IMR-90 (cell line): Measurements from ENCODE around the gene GRIK1. TPM values are rescaled to one million over a fixed set of nuclear protein-coding genes. Genes with fewer than 3 reads are reported as not detected.

Experiments used
- ATAC-seq: fragments of 200-7000 bp; cut with Tn5 transposase; 2 replicates; pipeline ENCODE4 v1.9.1; 2020; ENCODE audit warnings: low read depth, mild to moderate bottlenecking, moderate library complexity
- BruUV-seq: library from RNA; stranded (reverse); fragments of 400-500 nt; replicated peaks from 2 replicates; lab custom pipeline; 2021; lab: Mats Ljungman, UMichigan
- CTCF ChIA-PET: fragments of 300-600 bp; formaldehyde crosslinking; extraction: SDS; loops from one replicate; lab custom pipeline; 2021; ENCODE audit warnings: antibody characterized with exemption; lab: Yijun Ruan, JAX
- POLR2A ChIA-PET: fragments of 300-600 bp; sonication (Branson Sonifier 250); formaldehyde crosslinking; loops from one replicate; lab custom pipeline; 2022; ENCODE audit warnings: antibody characterized with exemption; ENCODE audit not compliant: unreplicated experiment; lab: Charles Lee
- DNase-seq: peaks from one replicate; pipeline ENCODE4 v3.0.0; 2013
- H2AFZ ChIP-seq: replicated peaks from 2 replicates; pipeline ENCODE3; 2013; ENCODE audit warnings: low read length, mild to moderate bottlenecking; ENCODE audit not compliant: poor library complexity
- H2AK5ac ChIP-seq: 2 replicates; pipeline ENCODE4 v1.6.1; 2013; ENCODE audit warnings: low read depth, low read length, inconsistent platforms
- H2AK9ac ChIP-seq: replicated peaks from 2 replicates; pipeline ENCODE3; 2013; ENCODE audit warnings: mild to moderate bottlenecking, low read depth, low read length, moderate library complexity; ENCODE audit not compliant: poor library complexity
- H2BK120ac ChIP-seq: 2 replicates; pipeline ENCODE4 v1.6.1; 2013; ENCODE audit warnings: low read depth, low read length, inconsistent platforms
- H2BK15ac ChIP-seq: 3 replicates; pipeline ENCODE4 v1.6.1; 2013; ENCODE audit warnings: low read depth, low read length, inconsistent platforms
- H2BK20ac ChIP-seq: 2 replicates; pipeline ENCODE4 v1.6.1; 2013; ENCODE audit warnings: low read depth, mild to moderate bottlenecking, inconsistent platforms, low read length, moderate library complexity
- H2BK5ac ChIP-seq: 2 replicates; pipeline ENCODE4 v1.6.1; 2013; ENCODE audit warnings: mild to moderate bottlenecking, low read depth, low read length, inconsistent platforms; ENCODE audit not compliant: poor library complexity, severe bottlenecking
- H3K14ac ChIP-seq: replicated peaks from 2 replicates; pipeline ENCODE4 v1.6.1; 2013; ENCODE audit warnings: low read depth, low read length, inconsistent platforms
- H3K18ac ChIP-seq: 2 replicates; pipeline ENCODE4 v1.6.1; 2013; ENCODE audit warnings: low read depth, low read length, control low read depth
- H3K23ac ChIP-seq: 2 replicates; pipeline ENCODE4 v1.6.1; 2013; ENCODE audit warnings: low read depth, low read length, inconsistent platforms
- H3K27ac ChIP-seq: 2 replicates; pipeline ENCODE4 v1.5.1; 2013; ENCODE audit warnings: mild to moderate bottlenecking, control low read depth, low read length; ENCODE audit not compliant: insufficient read depth
- H3K27me3 ChIP-seq: 2 replicates; pipeline ENCODE4 v1.6.1; 2013; ENCODE audit warnings: low read length; ENCODE audit not compliant: control insufficient read depth, insufficient read depth
- H3K36me3 ChIP-seq: 2 replicates; pipeline ENCODE4 v1.6.1; 2013; ENCODE audit warnings: low read length, mixed read lengths; ENCODE audit not compliant: control insufficient read depth, insufficient read depth
- H3K4ac ChIP-seq: 2 replicates; pipeline ENCODE4 v1.6.1; 2013; ENCODE audit warnings: low read depth, low read length, inconsistent platforms
- H3K4me1 ChIP-seq: 2 replicates; pipeline ENCODE4 v1.6.1; 2013; ENCODE audit warnings: low read length, mixed read lengths; ENCODE audit not compliant: control insufficient read depth, insufficient read depth
- H3K4me2 ChIP-seq: 2 replicates; pipeline ENCODE4 v1.6.1; 2013; ENCODE audit warnings: low read depth, mild to moderate bottlenecking, control low read depth, low read length, moderate library complexity
- H3K4me3 ChIP-seq: 2 replicates; pipeline ENCODE4 v1.5.1; 2013; ENCODE audit warnings: low read depth, mild to moderate bottlenecking, control low read depth, low read length, moderate library complexity; ENCODE audit not compliant: insufficient read depth
- H3K56ac ChIP-seq: 2 replicates; pipeline ENCODE4 v1.6.1; 2013; ENCODE audit warnings: low read length, inconsistent platforms; ENCODE audit not compliant: insufficient read depth; ENCODE audit errors: extremely low read depth
- H3K79me1 ChIP-seq, 2 experiments: 2 replicates each; pipeline ENCODE4 v1.6.1; 2013; ENCODE audit warnings: low read length in 2 of 2, inconsistent platforms in 1 of 2, low read depth in 1 of 2
- H3K9ac ChIP-seq: 2 replicates; pipeline ENCODE4 v1.6.1; 2013; ENCODE audit warnings: low read depth, low read length, control low read depth
- H3K9me1 ChIP-seq: 2 replicates; pipeline ENCODE4 v1.6.1; 2013; ENCODE audit warnings: low read length, inconsistent platforms; ENCODE audit not compliant: insufficient read depth
- H3K9me3 ChIP-seq: 2 replicates; pipeline ENCODE4 v1.6.1; 2013; ENCODE audit warnings: low read length; ENCODE audit not compliant: control insufficient read depth, insufficient read depth
- H4K20me1 ChIP-seq: 2 replicates; pipeline ENCODE4 v1.6.1; 2013; ENCODE audit warnings: low read length, inconsistent platforms; ENCODE audit not compliant: insufficient read depth
- H4K5ac ChIP-seq: 2 replicates; pipeline ENCODE4 v1.6.1; 2013; ENCODE audit warnings: mild to moderate bottlenecking, low read depth, low read length, control low read depth
- H4K8ac ChIP-seq, 2 experiments: 2 replicates each; pipeline ENCODE4 v1.6.1; 2013; ENCODE audit warnings: low read depth in 2 of 2, low read length in 2 of 2, control low read depth in 1 of 2, inconsistent platforms in 1 of 2
- H4K91ac ChIP-seq: 2 replicates; pipeline ENCODE4 v1.6.1; 2013; ENCODE audit warnings: low read depth, low read length, inconsistent platforms; ENCODE audit not compliant: insufficient read depth
- CHD1 ChIP-seq: IDR thresholded peaks from 2 replicates; pipeline ENCODE4 v1.6.1; 2012; ENCODE audit warnings: low read depth, low read length, improper control_type of control experiment
- RFX5 ChIP-seq: IDR thresholded peaks from 2 replicates; pipeline ENCODE4 v1.8.0; 2012; ENCODE audit warnings: low read depth, mild to moderate bottlenecking, low read length, moderate library complexity
- WGBS, 2 experiments: methylation state at CpG; one replicate each; pipeline versions ENCODE4 v1.1.5 to v1.1.7; 2013; ENCODE audit warnings: missing lambda C conversion rate in 2 of 2; ENCODE audit not compliant: insufficient read length in 1 of 2; ENCODE audit errors: extremely low coverage in 2 of 2; 5-methylcytosine and 5-hydroxymethylcytosine counted together
- dilution Hi-C: fragments of 300-500 bp; cut with HindIII; formaldehyde crosslinking; loops from one replicate; pipeline ENCODE4 v1.14.3; 2018; ENCODE audit warnings: low sequenced_read_pairs; ENCODE audit not compliant: unreplicated experiment
- in situ Hi-C: fragments of 300-500 bp; cut with MboI; formaldehyde crosslinking; loops from 3 replicates; pipeline ENCODE4 v1.14.3; 2019; ENCODE audit warnings: low sequenced_read_pairs, inconsistent platforms, mixed read lengths
- intact Hi-C: fragments of 100-400 bp; cut with micrococcal nuclease; formaldehyde crosslinking; loops from 2 replicates; pipeline ENCODE4 v1.10.0; 2022
- polyA plus RNA-seq, 3 experiments: library from polyadenylated mRNA; depleted of rRNA; stranded (reverse); fragments of >200 nt; gene quantifications; 2 replicates each; pipeline ENCODE4 v1.2.3, GENCODE V29; 2012; ENCODE audit warnings: low replicate concordance in 1 of 3
- total RNA-seq: library from RNA; depleted of rRNA; stranded (reverse); fragments of >200 nt; gene quantifications from 2 replicates; pipeline ENCODE4 v1.2.3, GENCODE V29; 2012
- TF ChIP-seq, protein P1 (sequence below): fragments of 150-350 bp; IDR thresholded peaks from 2 replicates; pipeline ENCODE4 v1.6.1; 2017; ENCODE audit warnings: mild to moderate bottlenecking, antibody characterized with exemption, low read length, low read depth

The GRIK1 gene
- total and polyA plus RNA-seq, 2 of the 4 experiments (the other 2 are of a cell fraction), result not detected

DNA sequence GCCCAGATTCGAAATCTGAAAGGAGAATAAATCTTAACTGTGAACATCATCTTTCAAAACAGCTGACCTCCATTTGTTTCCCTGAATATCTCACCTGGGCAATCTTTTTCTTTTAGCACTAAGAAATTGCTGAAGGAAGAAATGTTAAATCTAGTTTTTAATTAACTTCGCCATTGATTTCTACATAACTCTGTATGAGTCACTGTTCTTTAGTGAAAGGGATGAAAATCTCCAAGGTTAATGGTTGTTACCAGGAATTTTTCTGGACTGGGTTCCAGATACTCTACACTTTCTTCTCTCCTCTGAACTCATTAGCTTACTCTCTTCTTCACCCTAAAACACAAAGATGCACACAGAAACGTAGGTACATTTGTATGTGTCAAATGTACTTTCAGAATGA lies 405.3 kb downstream of the GRIK1 start:
- no peak overlapping the region for H3K4me3 ChIP-seq
- no peaks in the 10 kb centered on the region for H3K79me1 ChIP-seq
- H4K91ac ChIP-seq, result no peak overlapping the region
- no peak overlapping the region for H3K4me2 ChIP-seq
- POLR2A ChIA-PET, result no interaction called here
- no peak overlapping the region for H3K56ac ChIP-seq
- no peaks in the 10 kb centered on the region for H3K9me1 ChIP-seq
- in situ Hi-C loops, result no loop called here
- no peak overlapping the region for H2BK15ac ChIP-seq
- H2AFZ ChIP-seq, result no peak overlapping the region
- no peak overlapping the region for H2AK9ac ChIP-seq
- H3K27ac ChIP-seq, result no peak overlapping the region
- no peak overlapping the region for H3K9ac ChIP-seq
- no peak overlapping the region for H2BK5ac ChIP-seq
- intact Hi-C loops, result no loop called here
- H3K18ac ChIP-seq, result no peak overlapping the region
- H3K4me1 ChIP-seq, result no peaks in the 10 kb centered on the region
- no peak overlapping the region for H2BK20ac ChIP-seq
- CTCF ChIA-PET, result interaction anchor here (1.0 kb wide), 1 partner anchor 10 kb away, joined by 3 read pairs; no protein-coding TSS in a partner anchor
- ATAC-seq (no peak), DNase-seq (no peak)
- no peaks in the 10 kb centered on the region for H3K9me3 ChIP-seq
- H4K5ac ChIP-seq, result no peak overlapping the region
- no peak overlapping the region for H2BK120ac ChIP-seq
- dilution Hi-C loops, result no loop called here
- WGBS, 2 experiments, result no CpG with 5 or more reads among the region's 3 CpGs
- H3K23ac ChIP-seq, result no peak overlapping the region
- H4K20me1 ChIP-seq, result no peaks in the 10 kb centered on the region
- TF ChIP-seq CHD1, result no peak
- TF ChIP-seq, protein P1, sequence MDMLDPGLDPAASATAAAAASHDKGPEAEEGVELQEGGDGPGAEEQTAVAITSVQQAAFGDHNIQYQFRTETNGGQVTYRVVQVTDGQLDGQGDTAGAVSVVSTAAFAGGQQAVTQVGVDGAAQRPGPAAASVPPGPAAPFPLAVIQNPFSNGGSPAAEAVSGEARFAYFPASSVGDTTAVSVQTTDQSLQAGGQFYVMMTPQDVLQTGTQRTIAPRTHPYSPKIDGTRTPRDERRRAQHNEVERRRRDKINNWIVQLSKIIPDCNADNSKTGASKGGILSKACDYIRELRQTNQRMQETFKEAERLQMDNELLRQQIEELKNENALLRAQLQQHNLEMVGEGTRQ, result no peak
- TF ChIP-seq RFX5, result no peak
- no peak overlapping the region for H2AK5ac ChIP-seq
- H3K27me3 ChIP-seq, result no peaks in the 10 kb centered on the region
- no peak overlapping the region for H3K14ac ChIP-seq
- BruUV-seq, result no TSS peak
- no peaks in the 10 kb centered on the region for H3K36me3 ChIP-seq
- H4K8ac ChIP-seq, result no peak overlapping the region
- H3K4ac ChIP-seq, result no peak overlapping the region
